A549 (cell line): ENCODE data around the gene JUP.

Experiments
- POLR2A ChIP-seq: IDR thresholded peaks from 2 replicates; pipeline ENCODE4 v1.6.1; 2012; ENCODE audit warnings: mild to moderate bottlenecking, low read length
- REST ChIP-seq: fragments of 200-600 bp; sonication (generic); IDR thresholded peaks from 2 replicates; pipeline ENCODE4 v1.6.1; 2016; ENCODE audit warnings: antibody characterized with exemption, mild to moderate bottlenecking, moderate library complexity
- SMC3 ChIP-seq: fragments of >200 bp; sonication (Bioruptor Twin); formaldehyde crosslinking; IDR thresholded peaks from 3 replicates; pipeline ENCODE4 v1.6.1; 2018; ENCODE audit warnings: inconsistent platforms
- TFCP2L1 ChIP-seq: fragments of 250-450 bp; sonication (Bioruptor Pico); IDR thresholded peaks from 2 replicates; pipeline ENCODE4 v1.5.0; 2021; ENCODE audit warnings: mild to moderate bottlenecking
- TF ChIP-seq, protein P1 (sequence below): fragments of >200 bp; sonication (Bioruptor Twin); formaldehyde crosslinking; IDR thresholded peaks from 3 replicates; pipeline ENCODE4 v1.5.1; 2016

- TF ChIP-seq, protein P1, sequence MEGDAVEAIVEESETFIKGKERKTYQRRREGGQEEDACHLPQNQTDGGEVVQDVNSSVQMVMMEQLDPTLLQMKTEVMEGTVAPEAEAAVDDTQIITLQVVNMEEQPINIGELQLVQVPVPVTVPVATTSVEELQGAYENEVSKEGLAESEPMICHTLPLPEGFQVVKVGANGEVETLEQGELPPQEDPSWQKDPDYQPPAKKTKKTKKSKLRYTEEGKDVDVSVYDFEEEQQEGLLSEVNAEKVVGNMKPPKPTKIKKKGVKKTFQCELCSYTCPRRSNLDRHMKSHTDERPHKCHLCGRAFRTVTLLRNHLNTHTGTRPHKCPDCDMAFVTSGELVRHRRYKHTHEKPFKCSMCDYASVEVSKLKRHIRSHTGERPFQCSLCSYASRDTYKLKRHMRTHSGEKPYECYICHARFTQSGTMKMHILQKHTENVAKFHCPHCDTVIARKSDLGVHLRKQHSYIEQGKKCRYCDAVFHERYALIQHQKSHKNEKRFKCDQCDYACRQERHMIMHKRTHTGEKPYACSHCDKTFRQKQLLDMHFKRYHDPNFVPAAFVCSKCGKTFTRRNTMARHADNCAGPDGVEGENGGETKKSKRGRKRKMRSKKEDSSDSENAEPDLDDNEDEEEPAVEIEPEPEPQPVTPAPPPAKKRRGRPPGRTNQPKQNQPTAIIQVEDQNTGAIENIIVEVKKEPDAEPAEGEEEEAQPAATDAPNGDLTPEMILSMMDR, result no peak
- TF ChIP-seq POLR2A (no peak), TFCP2L1 (CRISPR knock-in tag) (no peak), SMC3 (no peak), REST (no peak)
These were observed 47.8 kb downstream of the JUP start for GRCh38 chr17:41738801-41739112.
